HL-60 (cell line): ENCODE measurements around the gene MRAS.

Source experiments
- GABPA ChIP-seq: IDR thresholded peaks from 2 replicates; pipeline ENCODE4 v1.6.1; 2012; ENCODE audit warnings: low read depth
- POLR2AphosphoS5 ChIP-seq: IDR thresholded peaks from 2 replicates; pipeline ENCODE4 v1.6.1; 2012; ENCODE audit warnings: low read depth
- TF ChIP-seq, protein P1 (sequence below): IDR thresholded peaks from one replicate; pipeline ENCODE4 v1.5.1; 2011; ENCODE audit warnings: low read length, control low read depth, inconsistent platforms; ENCODE audit not compliant: insufficient read depth

DNA sequence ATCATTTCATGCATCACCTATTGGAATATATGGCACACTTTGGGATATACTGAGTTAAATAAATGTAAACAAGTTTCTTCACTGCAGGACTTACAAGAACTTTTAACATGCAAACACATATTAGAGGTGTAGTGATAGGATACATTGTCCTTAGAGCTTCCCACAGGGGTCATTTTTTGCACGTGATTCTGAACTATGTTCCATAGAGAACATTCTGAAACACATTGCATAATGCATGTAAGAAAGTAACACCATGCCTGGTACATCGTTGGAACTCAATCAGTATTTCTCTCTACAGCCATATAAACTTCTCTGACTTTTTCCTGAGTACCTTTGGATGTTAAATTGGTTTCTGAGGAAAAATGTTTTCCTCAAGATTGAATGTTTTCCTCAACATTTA, 28.3 kb downstream of the MRAS start:
- no peak for TF ChIP-seq POLR2AphosphoS5
- TF ChIP-seq GABPA = no peak
- TF ChIP-seq, protein P1, sequence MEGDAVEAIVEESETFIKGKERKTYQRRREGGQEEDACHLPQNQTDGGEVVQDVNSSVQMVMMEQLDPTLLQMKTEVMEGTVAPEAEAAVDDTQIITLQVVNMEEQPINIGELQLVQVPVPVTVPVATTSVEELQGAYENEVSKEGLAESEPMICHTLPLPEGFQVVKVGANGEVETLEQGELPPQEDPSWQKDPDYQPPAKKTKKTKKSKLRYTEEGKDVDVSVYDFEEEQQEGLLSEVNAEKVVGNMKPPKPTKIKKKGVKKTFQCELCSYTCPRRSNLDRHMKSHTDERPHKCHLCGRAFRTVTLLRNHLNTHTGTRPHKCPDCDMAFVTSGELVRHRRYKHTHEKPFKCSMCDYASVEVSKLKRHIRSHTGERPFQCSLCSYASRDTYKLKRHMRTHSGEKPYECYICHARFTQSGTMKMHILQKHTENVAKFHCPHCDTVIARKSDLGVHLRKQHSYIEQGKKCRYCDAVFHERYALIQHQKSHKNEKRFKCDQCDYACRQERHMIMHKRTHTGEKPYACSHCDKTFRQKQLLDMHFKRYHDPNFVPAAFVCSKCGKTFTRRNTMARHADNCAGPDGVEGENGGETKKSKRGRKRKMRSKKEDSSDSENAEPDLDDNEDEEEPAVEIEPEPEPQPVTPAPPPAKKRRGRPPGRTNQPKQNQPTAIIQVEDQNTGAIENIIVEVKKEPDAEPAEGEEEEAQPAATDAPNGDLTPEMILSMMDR = no peak
